HG03469 (cell line): Measurements from ENCODE around the gene FBXW12.

Experiments used
- ATAC-seq: cut with Tn5 transposase; IDR thresholded peaks from one replicate; pipeline ENCODE4 v1.9.1; 2021; ENCODE audit warnings: mild to moderate bottlenecking, moderate library complexity, moderate number of reproducible peaks; ENCODE audit not compliant: unreplicated experiment

The FBXW12 gene

DNA sequence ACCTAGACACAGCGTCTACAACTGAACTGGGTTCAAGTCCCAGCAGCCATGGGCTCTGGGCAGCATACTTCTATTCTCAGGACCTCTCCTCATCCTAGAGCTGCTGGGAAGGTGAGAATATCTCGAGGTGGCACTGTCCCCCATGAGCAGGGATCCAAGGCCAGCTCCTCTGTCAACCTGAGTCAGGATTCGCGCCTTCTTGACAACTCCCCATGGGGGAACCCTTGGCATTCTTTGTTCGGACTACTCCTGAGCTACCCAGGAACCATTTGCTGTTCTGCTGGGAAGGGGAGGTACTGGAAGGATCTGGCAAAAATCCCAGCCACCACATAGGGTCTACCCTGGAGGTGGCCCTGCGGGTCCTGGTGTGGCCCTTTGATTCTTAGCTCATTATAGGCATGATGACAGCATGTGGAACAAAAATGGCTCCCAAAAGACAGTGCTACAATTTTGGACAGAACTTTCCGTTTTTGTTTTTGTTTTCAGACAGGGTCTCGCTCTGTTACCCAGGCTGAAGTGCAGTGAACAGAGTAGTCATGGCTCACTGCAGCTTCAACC, 35.6 kb downstream of the FBXW12 start:
- ATAC-seq = no peak

DNA sequence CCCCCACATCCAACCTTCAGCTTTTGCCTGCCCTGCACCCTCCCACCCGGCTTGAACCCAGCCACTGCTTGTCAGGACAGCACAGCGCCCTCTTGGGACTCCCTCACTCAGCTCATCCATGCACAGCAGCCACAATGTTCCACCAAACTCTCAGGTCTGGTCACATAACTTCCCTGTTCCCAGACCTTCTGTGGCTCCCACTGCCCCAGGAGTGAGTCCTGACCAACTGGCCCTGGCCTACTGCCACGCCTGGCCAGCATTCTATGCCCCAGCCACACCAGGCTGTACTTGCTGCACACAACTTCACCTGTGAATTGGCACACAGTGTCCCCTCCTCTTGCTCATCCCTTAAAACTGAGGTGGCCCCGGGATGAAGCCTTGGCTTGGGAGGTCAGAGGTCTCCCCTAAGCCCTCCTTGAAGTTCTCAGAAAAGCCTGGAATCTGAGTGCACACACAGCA, 36.8 kb downstream of the FBXW12 start:
- no peak for ATAC-seq

DNA sequence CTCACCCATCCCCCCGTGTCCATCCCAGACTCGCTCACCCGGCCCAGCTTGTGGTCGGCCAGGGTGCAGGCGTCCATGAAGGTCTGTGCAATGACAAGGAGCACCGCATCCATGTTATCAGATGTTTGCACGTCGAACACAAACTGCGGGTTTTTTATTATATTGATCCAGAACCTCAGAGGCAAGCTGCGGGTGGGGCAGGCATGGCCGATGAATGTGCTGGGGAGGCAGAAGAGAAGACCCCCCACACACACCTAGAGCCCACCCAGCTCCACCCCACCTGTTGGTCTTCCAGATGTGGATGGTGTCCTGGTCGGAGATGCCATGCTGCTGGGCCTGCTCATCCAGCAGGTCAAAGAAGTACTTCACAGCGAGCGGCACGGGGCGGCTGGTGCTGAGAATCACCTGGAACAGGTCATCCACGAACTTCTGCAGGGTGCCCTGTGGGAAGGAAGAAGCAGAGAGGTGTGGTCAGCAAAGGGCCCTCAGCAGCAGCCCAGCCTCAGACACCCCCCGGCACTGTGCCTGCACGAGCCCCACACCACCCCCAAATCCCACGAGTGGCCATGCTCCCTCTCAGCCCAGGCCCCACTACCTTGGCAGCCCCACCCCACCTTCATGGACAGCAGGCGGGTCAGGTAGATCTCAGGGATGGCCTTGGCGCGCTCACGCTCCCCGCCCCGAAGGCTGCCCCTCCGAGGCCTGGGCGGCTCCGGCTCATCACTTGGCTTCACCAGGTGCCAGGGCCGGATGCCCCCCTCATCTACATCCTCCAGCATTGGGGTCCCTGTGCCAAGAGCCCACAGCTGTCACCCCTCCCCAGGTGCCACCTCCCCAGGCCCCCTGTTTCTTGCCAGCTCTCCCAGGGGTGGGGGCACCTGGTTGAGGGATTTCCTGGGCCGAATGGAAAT, 37.5 kb downstream of the FBXW12 start:
- no peak for ATAC-seq

DNA sequence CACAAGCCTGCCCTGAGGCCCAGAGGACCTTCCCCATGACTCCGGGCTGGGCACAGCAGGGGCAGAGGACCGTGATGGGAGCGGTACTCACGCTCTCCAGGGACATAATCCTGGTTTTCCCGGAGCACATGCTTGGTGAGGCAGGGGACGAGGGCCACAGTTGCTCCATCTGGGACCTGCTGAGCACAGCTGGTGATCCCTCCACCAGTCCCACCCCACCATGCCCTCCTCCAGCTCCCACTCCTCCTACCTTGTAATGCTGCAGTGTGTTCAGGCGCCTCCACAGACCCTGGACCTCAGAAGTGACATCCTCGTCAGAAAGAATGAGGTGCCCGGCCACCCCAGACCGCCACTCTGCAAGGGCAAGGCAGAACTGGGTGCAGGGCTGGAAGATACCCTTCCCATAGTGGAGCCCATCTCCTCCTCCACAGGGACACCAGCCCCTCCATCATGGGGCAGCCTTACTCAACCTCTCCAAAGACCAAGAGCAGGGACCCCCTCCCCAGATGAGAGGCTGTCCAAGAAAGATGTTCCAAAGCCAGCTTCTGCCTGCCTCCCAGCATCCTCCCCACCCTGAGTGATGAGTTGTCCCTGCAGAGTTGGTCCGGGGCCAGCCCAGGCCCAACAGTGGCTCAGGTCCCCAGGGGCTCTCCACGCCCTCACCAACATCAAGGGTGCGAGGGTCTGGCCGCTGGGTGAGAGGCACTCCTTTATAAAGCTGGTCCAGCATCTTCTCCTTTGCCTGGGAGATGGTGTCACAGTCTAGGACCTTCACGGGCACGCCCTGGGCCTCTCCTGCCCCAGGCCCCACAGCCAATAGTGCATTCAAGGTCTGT, 38.4 kb downstream of the FBXW12 start:
- ATAC-seq = no peak

DNA sequence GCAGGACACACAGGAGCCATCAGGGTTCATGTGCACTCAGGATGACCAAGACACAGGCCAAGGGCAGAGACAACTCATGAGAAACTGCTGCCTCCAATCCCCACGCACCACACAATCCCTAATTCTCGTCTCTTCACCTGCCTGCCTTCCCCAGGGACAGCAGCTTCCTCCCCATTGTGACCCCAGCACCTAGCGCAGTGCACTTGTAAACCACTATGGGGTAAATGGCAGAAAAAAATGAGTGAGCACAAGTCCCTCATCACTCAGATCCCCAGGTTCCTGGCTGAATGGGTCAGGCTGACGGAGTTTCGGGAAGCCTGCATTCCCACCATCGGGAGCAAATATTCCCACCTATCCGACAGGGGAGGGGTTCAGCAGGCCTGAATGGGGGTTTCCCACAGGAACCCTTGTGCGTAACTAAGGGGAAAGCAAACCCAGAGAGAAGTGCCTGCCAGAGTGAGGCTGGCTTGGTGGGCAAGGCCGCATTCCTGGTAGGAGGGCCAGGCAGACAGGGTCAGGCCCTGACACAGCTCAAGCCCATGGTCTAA, 39.1 kb downstream of the FBXW12 start:
- no peak for ATAC-seq

DNA sequence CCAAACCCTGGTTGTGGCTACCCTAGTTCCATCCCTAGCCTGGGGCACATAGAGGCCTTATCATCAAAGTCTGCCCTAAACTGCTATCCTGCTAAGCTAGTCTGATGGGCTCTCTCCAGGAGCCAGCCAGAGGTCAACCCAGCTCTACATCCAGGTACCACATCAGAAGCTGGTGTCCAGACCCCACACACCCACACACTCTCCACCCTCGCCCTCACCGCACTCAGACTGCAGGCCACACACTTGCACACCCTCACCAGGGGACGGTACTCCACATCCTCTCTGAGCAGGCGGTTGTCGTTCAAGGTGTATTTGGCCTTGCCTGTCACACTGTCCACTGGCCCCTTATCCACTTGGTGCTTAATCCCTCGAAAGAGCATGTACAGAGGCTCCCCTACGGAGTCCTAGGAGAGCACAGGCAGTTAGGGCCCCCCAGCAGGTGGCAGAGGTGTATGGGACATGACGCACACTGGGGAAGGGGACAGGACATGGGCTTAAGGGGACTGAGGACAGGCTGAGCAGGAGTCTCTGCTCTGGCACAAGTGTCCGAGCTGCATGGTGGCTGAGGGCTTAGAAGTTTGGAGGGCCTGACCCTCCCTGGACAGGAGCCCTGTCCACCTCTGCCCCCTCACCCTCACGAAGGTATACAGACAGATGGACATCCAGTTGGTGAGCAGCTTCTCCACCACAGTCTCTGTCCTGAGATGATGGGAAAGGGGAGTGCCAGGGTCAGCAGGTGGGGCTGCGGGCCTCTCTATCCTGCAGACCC, 39.8 kb downstream of the FBXW12 start:
- no peak for ATAC-seq

DNA sequence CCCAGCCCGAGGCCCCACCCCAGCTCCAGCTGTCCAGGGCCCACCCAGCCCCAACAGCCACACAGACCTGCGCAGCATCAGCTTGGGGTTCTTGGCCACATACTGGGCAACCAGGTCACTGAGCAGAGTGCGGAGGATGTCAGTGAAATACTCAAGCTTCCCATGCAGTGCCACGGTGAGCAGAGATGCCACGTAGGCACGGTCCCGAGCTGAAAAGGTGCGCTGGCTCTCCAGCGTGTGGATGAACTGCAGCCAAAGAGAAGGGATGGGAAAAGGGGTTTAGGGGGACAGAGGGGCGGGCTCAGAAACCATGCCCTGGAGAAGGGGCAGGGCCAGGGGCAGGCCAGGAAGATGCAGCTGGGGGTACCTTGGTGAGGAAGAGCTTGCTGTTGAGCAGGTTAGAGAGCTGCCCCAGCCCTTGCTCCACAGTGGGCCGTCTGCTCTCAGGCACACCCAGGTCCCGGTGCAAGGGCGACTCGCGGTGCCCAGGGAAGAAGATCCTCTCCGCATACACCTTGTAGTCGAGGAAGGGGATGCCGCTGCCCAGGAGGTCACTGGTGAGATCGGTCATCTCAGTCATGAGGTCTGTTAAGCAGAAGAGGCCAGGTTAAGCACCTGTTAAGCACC, 40.5 kb downstream of the FBXW12 start:
- ATAC-seq = no peak

DNA sequence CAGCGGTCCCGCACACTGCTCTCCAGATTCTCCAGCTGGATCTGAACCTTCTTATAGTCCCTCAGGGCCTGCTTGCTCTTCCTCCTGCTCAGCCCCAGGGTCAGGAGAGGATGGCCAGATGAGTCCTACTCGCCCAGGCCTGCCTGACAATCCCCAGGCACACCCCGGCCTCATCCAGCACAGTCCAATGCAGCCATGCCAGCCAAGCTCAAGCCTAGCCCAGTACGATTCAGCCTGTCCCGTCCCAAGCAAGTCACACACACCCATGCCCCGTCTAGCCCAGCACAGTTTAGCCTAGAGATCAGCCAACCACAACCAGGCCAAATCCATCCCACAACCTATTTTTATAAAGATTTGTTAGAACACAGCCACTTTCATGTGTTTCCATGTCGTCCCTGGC, 41.1 kb downstream of the FBXW12 start:
- no peak for ATAC-seq

DNA sequence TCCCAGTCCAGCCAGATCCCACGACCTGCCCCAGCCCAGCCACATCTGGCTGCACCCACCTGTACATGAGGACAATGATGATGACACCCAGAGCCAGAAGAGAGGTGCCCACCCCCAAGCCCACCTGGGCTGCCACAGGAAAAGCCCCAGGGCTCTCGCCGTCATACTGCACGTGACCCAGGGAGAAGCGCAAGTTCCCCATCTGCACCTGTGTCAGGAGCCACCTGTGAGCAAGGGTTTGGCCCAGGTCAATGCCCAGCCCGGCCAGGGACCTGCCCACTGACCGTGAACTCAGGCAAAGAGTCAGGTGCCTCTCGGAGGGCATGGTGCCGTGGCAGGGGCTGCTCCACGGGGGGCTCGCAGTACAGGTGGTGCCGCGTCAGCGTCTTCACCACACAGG, 41.6 kb downstream of the FBXW12 start:
- ATAC-seq = no peak

DNA sequence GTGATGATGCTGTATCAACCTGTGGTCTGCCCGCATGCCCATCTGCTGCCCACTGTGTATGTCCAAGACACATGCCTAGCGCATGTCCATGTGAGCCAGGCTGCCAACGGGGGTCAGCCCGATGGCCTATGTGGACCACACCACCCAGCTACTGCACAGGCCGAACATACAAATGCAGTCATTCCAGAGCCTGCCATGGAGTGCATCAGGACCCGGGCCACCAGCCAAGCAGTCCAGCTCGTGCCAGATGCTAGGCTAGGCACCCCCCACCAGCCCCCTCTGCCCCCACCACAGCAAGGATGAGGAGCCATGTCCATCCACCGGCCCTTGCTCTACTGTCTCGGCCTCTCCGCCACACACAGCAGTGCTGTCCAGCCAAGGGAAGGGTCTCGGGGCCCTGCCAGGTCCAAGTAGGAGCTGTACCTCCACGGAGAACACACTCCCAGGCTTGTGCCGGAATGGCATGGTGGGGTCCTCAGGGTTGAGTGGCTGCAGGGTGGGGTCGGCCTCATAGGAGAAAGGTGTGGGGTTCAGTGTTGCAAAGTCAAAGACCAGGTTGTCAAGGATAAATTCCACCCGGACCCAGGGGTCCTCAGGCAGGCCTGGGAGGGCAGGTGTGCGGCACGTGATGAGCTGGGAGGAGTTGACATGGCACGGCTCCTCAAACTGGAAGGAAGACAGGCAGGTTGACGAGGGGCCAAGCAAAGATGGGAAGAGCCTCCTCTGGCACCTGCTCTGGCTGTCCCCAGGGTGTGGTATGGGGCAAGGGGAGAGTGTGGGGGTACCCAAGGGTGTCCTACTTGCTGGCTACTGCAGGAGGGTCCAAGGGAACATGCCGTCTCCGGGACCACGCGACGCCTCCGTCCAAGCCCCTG, 42.6 kb downstream of the FBXW12 start:
- ATAC-seq = no peak

DNA sequence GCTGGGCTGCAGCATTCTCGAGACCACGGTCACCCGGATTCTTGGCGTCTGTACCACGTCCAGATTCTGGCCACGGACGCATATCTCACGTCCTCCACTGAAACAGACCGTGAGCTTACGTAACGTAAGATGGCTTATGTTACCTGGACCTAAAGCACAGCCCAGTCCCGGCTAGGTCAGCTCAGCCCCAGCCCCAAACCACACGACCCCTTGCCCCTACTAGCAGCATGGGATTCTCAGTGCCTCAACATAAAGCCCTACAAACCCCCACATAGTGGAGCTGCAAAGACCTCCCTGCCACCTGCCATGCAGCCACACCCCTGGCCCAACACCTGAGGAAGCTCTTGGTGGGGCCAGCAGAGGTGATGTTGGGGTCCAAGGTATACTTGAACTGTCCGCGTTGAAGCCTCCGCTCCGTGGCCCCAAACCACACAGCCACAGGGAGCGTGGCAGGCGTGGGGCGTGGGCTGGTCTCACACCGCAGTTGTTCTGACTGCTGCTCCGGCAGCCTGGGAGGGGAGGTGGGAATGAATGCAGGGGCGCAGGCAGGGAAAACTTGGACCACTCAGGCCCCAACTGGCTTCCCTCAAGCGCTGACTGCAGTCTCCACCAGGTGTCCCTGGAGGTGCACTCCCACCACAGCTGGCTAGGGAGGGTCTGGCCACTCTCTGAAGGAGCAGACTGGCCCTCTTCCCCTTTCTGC, 43.4 kb downstream of the FBXW12 start:
- ATAC-seq = no peak

DNA sequence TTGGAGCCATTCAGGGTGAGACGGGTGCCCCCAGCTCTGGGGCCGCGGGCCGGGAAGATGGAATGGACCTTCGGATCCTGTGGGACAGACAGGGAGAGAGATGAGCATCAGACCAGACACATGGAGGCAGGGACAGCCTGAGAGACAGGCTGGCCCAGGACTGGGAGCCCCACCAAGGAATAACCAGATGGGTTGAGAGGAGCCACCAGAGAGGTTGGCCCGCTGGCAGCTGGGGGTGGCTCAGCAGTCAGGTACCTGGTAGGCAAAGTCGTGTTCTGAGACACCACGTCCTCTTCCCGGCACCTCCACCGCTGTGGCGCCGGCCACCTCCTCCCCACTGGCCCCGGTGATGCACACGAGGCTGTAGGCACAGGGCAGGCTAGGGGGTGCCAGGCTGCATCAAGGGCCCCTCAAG, 44.1 kb downstream of the FBXW12 start:
- no peak for ATAC-seq

DNA sequence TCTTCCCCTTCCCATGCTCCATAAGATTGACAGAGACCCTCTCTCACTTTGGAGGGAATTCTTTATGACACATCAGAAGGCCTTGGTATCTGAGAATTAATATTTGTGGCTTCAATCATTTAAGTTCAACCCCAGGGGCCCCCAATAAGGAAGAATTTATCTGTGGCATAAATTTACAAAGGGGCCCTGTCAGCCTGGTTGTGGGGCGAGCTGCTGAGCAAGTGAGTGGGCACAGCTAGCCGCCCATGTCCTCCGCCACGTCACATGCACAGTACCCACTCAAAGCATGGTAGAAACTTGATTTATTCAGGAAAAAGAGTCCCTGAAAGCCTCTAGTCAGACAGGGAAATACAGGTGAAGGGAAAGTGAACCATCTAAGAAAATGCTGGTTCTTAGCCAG, 44.5 kb downstream of the FBXW12 start:
- ATAC-seq = no peak

DNA sequence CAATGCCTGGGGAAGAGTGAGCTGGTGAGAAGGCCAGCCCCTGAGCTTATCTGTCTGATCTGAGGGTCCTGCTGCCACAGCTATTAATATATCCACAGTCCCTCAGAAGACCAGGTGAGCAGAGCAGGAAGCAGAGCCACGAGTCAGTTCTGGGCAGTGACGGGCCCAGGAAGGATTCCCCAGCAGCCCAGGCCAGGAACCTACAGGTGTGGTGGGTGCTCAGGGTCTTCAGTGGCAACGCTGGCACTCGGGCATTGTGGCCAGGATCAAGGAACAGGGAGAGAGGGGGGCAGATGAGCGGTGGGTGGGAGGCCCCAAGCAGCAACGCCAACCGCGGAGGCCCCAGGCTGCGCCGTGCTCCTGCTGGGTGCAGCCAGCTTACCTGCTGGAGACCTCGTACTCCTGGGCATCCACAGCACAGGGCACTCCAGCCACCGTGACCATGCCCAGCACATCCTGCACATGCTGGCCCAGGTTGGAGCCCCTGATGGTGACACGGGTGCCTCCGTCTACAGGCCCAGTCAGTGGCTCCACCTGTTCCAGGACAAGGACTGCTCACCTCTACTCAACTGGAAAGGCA, 45.6 kb downstream of the FBXW12 start:
- no peak for ATAC-seq

DNA sequence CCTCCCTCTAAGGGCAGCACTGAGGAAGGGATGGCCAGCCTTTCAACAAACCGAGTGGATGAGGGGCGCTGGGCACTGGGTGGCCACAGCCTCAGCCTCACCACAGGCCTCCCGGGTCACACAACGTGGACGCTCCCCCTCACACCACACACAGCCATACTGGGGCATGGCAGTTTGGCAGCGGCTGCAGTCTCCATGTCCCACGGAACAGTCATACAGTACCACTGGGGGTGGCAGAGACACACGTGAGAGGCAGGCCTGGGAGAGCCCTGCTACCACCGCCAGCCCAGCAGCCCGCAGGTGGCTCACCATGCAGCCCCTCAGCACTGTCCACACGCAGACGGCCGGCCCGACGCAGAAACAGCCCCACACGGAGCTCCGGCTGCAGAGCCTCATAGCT, 46.1 kb downstream of the FBXW12 start:
- ATAC-seq = no peak

DNA sequence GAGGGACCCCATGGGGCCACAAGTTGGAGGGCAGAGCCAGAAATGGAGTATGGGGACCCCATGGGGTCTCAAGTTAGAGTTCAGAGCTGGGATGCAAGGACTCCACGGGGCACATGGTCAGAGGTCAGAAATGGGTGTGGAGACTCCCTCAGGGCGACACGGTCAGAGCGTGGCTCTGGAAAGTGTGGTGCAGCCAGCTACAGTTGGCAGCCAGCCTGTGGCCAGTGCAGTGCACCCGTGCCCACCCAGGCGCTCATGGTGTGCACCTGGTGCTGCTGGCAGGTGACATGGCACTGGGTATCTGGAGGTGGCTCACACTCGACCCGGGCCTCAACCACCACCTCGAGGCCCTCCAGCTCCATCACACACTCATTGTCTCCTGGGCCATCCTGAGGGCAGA, 46.6 kb downstream of the FBXW12 start:
- ATAC-seq = no peak

DNA sequence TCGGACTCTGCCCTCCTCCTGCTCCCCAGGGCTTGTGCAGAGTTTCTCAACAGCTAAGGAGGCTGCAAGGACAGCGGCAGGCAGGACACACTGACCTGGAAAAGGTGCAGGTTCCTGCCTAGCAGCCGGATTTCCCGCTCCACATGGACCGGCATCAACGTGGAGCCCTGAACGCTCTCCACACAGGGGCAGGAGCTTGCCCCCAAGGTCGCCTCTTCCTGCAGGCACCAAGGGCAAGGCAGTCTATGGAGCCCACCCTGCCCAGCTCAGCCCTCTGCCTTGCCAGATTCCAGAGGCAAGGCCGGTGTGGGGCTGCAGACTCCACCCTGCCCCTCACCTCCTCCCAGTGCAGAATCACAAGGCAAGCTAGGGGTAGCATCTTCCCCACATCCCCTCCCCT, 47.1 kb downstream of the FBXW12 start:
- ATAC-seq = no peak

DNA sequence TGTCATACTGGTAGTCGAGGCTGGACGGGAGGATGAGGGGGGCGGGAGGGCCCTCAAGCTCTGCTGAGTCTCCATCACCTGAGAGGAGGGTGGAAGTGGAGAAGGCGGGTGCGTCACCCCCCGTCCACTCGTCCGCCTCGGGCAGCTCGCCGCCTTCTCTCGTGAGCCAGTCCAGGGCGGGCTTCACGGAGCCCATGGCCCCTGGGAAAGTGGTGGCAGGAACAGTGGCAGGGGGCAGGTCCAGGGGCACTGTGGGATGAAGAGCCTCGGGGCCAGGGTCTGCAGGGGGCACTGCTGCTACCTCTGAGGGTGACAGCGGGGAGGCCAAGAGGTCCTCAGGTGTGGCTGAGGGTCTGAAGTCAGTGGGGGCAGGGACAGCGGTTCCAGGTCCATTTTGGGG, 47.6 kb downstream of the FBXW12 start:
- no peak for ATAC-seq
